AG09309 (cell line): ENCODE measurements around the gene SFTPB.
"Not testable (repeated sequence)": the region's sequence is repeated elsewhere in the genome, so short reads cannot be mapped to it uniquely, and the experiment has no call there.

Experiments
- DNase-seq: peaks from one replicate; pipeline ENCODE4 v3.0.0-alpha.2; 2010; ENCODE audit warnings: low read depth
- H3K4me3 ChIP-seq: 2 replicates; pipeline ENCODE4 v1.5.1; 2011; ENCODE audit warnings: mild to moderate bottlenecking, low read depth, low read length, moderate library complexity; ENCODE audit not compliant: control insufficient read depth
- TF ChIP-seq, protein P1 (sequence below): IDR thresholded peaks from 2 replicates; pipeline ENCODE4 v1.5.1; 2011; ENCODE audit warnings: mild to moderate bottlenecking, low read depth, low read length, inconsistent platforms; ENCODE audit not compliant: insufficient read depth, control insufficient read depth; ENCODE audit errors: missing control alignments

Gene SFTPB

DNA sequence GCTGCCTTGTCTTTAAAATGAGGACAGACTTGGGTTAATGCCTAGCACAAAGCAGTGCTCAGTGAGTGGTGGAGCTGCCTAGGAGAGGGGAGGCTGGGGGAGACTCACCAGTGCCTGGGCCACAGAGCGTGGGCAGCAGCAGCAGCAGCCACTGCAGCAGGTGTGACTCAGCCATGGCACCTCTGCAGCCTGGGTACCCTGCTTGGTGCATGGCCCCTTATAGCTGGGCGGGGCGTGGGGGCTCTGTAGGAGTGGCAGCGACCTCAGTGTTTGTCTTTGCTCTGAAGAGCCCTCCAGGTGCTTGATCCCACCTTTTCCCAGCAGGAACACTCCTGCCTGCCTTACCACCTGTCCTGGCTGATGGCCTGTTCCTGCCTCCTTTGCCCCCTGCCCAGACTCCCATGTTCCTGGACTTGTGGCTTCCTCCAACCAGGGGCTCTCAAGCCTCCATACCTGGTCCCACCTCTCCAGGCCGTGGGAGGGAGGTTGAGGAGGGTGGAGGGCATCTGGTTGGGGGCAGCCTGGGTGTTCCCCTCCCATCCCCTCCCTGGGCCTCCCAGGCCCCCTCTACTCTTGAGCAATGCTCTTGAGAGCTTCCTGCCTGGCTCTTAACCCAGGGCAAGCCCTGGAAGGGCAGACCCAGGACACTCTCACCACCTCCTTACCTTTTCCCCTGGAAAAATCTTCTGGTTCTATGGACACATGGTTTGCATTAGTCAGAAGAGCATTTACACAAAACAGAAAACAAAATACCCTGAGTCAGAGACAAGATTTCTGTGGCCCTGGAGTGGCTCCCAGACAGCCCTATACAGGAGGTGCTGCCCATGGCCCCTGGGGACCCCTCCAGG is at the start of gene SFTPB:
Gene SFTPB (minus strand): TSS at position 191 of the 848 bp plus-strand sequence. CDS start 16 bp downstream, at position 175.
- TF ChIP-seq, protein P1, sequence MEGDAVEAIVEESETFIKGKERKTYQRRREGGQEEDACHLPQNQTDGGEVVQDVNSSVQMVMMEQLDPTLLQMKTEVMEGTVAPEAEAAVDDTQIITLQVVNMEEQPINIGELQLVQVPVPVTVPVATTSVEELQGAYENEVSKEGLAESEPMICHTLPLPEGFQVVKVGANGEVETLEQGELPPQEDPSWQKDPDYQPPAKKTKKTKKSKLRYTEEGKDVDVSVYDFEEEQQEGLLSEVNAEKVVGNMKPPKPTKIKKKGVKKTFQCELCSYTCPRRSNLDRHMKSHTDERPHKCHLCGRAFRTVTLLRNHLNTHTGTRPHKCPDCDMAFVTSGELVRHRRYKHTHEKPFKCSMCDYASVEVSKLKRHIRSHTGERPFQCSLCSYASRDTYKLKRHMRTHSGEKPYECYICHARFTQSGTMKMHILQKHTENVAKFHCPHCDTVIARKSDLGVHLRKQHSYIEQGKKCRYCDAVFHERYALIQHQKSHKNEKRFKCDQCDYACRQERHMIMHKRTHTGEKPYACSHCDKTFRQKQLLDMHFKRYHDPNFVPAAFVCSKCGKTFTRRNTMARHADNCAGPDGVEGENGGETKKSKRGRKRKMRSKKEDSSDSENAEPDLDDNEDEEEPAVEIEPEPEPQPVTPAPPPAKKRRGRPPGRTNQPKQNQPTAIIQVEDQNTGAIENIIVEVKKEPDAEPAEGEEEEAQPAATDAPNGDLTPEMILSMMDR, result no peak
- DNase-seq, result no peak
- H3K4me3 ChIP-seq, result no peak within 1 kb of the TSS

DNA sequence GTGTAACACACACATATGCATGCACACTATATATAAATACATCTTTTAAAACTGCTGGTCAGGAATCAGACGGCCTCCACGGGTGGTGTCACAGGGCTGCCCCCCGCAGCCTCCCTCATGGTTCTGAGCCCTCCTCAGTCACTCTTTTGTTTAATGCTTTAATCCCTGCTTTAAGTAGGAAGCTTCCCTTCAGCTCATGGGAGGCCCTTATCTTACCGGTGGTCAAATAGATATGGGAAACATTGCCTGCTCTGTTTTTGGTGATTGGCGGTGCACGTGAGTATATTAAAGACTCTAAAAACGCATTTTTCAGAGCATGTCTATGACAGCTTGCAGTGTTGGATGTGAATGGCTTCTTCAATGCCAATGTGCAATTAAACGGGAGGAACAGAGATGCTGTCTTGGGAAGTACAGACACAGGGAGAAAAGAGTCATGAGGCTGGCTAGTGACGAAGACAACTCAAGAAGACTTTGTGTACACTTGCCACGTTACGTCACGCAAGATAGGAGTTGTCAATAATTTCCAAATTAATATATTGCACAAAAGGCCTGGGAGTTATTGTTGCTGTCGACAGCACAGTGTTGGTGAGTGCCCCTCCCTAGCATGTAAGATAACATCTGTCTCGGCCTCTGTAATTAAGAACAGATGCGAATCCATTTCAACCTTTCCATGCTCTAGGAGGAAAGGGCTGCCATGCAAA is 49.5 kb upstream of the SFTPB start:
- no peak overlapping the region for H3K4me3 ChIP-seq
- peak; percentile 65 for DNase-seq
- TF ChIP-seq, protein P1, result no peak

DNA sequence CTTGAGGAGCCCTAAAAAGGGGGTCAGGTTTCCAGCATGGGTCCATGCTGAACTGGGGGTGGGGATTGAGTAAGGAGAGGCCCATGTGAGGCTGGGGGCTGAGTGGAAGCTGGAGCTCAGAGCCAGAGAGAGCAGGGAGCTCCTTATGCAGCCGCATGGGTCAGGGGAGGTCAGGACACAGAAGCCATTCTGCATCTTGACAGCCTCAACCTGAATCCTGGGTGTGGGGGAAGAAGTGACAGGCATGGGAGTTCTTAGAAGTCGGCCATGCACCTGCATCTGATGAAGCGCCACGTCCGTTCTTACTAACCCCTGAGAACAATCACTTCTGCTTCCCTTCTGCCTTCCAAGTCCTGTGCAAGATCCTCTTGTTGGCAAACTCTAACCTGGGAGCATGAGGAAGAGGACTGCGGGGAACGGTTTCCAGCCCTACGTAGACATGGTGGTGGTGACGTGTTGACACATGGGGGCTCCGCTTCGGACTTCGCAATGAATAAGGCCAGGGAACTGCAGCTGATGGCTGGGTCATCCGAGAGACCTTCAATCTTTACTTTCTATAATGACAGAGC is 48.4 kb upstream of the SFTPB start:
- no peak for DNase-seq
- TF ChIP-seq, protein P1, result no peak
- no peak overlapping the region for H3K4me3 ChIP-seq

DNA sequence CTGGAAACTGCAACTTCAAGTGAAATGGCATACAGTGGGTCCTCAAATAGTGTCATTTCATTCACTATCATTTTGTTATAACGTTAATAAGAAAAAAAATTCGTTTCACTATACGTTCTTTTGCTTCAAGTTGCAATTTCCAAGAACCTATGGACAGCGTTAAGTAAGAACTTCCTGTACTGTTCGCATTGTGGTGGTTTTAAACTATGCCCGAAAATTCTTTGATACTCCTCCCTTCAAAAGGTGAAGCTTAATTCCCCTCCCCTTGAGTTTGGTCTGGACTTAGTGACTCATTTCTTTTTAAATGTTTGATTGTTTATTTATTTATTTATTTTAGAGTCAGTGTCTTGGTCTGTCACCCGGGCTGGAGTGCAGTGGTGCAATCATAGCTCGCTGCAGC is 46.8 kb upstream of the SFTPB start:
- TF ChIP-seq, protein P1, result no peak
- no peak overlapping the region for H3K4me3 ChIP-seq
- no peak for DNase-seq

DNA sequence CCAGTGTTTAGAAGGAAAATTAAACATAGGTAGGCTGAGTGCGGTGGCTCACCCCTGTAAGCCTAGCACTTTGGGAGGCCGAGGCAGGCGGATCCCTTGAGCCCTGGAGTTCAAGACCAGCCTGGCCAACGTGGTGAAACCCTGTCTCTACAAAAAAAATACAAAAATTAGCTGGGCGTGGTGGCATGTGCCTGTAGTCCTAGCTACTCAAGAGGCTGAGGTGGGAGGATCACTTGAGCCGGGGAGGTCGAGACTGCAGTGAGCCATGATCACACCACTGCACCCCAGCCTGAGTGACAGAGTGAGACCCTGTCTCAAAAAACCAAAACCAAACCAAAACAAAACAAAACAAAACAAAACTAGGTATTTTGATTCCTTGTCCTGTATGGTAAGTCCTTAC is 46.4 kb upstream of the SFTPB start:
- not testable (repeated sequence) for H3K4me3 ChIP-seq, DNase-seq

DNA sequence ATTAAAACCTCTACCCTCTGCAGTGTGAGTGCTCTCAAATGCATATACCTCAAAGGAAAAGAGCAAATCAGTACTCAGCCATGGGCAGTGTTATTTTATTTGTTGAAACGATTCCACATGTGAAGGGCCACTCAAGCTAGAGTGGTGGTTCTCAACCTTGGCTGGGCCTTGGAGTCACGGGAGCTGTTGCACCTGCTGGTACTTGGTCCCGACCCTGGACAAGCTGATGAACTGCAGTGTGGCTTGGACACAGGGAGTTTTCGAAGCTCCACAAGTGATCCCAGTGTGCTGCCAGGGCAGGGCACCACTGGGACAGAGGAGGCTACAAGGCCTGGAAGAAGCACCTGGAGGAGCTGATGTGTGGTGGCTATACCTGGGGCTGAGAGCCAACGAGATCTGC is 45.8 kb upstream of the SFTPB start:
- TF ChIP-seq, protein P1, result no peak
- no peak for DNase-seq
- H3K4me3 ChIP-seq, result no peak overlapping the region
